ENCODE measurements around the gene CYP1B1. TPM values are rescaled to one million over a fixed set of nuclear protein-coding genes. Genes with fewer than 3 reads are reported as not detected.

CYP1B1 gene
- total and polyA plus RNA-seq, 2 of the 13 experiments (the other 11 are each of a cell fraction or from before 2014, with no cell fraction given): not detected

DNA sequence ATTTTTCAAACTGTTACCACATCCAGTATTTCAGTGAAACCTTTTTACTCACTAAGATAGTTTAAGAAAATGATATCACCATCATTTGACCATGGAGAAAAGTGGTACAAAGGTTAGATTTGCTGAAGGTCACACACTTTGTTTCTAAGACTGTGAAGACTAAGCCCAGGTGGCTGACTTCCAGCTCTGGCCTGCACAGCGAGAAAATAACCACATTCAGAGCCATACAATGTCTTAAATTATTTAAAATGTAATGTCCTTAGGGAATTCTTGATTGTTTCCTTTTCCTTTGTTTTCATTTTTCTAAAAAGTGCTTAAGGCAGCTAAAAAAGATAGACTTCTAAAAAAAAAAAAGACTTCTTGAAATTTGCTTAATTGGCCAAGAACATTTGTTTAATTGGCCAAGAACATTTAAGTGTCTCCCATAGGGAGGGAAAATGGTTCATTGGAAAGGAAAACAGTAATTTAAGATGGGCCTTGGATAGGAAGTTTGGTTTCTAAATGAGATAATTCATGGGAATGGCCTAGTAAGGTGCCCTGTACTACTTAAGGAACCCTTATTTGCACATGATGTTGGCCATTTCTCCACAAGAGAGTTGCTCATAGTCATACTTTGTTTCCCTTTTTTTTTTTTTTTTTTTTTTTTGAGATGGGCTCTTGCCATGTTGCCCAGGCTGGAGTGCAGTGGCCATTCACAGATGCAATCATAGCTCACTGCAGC lies 45.2 kb downstream of the CYP1B1 start:
- intact Hi-C loops (cut with micrococcal nuclease; ENCODE audit: unreplicated experiment): no loop called here
- in situ Hi-C loops (cut with HindIII; ENCODE audit: extremely low pct_ligation_motif_present, low pct_unique_long_range_greater_than_20kb): no loop called here

DNA sequence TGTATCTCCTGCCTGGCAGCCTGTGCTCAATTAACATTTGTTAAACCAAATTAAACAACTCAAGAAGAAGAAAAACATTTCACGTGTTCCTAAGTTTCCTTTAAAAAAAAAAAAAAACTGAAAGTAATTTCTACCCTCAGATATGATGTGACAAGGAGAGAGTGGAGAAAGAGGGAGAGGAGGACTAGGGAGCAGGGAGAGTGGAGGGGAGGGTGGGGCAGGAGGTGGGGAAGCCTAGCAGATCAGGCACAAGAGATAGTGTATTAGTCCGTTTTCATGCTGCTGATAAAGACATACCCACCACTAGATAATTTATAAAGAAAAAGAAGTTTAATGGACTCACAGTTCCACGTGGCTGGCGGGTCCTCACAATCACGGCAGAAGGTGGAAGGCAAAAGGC lies 46.4 kb downstream of the CYP1B1 start:
- Histone ChIP-seq H3K27me3 (ENCODE audit: control insufficient read depth in 1 of 2, insufficient read depth in 2 of 2, low read length in 2 of 2) (no peaks in the 10 kb centered on the region), H3K36me3 (replicated peaks in 1 of 2; ENCODE audit: control insufficient read depth in 1 of 2, insufficient read depth in 2 of 2, low read length in 2 of 2) (no peaks in the 10 kb centered on the region), H3K9ac (ENCODE audit: insufficient read depth, low read depth, low read length) (no peak overlapping the region), H3K9me3 (ENCODE audit: low read length) (no peaks in the 10 kb centered on the region), H3K4me3 (replicated peaks in 1 of 3; ENCODE audit: insufficient read depth in 1 of 3, low read depth in 2 of 3, low read length in 3 of 3) (no peak overlapping the region), H4K20me1 (ENCODE audit: insufficient read depth, low read length) (no peaks in the 10 kb centered on the region), H3K79me2 (ENCODE audit: insufficient read depth, low read length) (no peaks in the 10 kb centered on the region), H2AFZ (ENCODE audit: low read length) (no peak overlapping the region), H3K4me1 (ENCODE audit: insufficient read depth, low read length) (no peaks in the 10 kb centered on the region), H3K27ac (ENCODE audit: extremely low read length, insufficient read depth, low read length) (no peak overlapping the region), H3K4me2 (ENCODE audit: low read depth, low read length) (no peak overlapping the region)
- ChIA-PET CTCF (ENCODE audit: low intra/inter-chr PET ratio, low total read pairs) (no interaction called here), POLR2A (no interaction called here)
- no TSS peak for BruUV-seq (replicated peaks)
- intact Hi-C loops (cut with micrococcal nuclease; ENCODE audit: unreplicated experiment) (loop anchor here (1.0 kb wide), 1 partner anchor 32 kb away; no protein-coding TSS in a partner anchor), in situ Hi-C loops (cut with HindIII; ENCODE audit: extremely low pct_ligation_motif_present, low pct_unique_long_range_greater_than_20kb) (no loop called here)
- ATAC-seq (no peak), DNase-seq (ENCODE audit: low spot score) (no peak), FAIRE-seq (no peak)
- TF ChIP-seq ZNF274 (CRISPR knock-in tag; IDR thresholded peaks at IDR 0.05) (no peak), ZNF878 (CRISPR knock-in tag; IDR thresholded peaks at IDR 0.05) (no peak), KLF15 (CRISPR knock-in tag; IDR thresholded peaks at IDR 0.05; ENCODE audit: borderline replicate concordance) (no peak), ZNF747 (CRISPR knock-in tag; IDR thresholded peaks at IDR 0.05; ENCODE audit: borderline replicate concordance) (no peak), RAD51 (IDR thresholded peaks at IDR 0.05; ENCODE audit: borderline replicate concordance) (no peak), TCF7L2 (IDR thresholded peaks at IDR 0.05; ENCODE audit: low read depth, low read length) (no peak), PRPF4 (IDR thresholded peaks at IDR 0.05; ENCODE audit: low read depth, low read length, poor library complexity, severe bottlenecking) (no peak), FOXA3 (CRISPR knock-in tag; IDR thresholded peaks at IDR 0.05) (no peak), BRCA1 (CRISPR knock-in tag; IDR thresholded peaks at IDR 0.05) (no peak)
- TF ChIP-seq, protein P1, sequence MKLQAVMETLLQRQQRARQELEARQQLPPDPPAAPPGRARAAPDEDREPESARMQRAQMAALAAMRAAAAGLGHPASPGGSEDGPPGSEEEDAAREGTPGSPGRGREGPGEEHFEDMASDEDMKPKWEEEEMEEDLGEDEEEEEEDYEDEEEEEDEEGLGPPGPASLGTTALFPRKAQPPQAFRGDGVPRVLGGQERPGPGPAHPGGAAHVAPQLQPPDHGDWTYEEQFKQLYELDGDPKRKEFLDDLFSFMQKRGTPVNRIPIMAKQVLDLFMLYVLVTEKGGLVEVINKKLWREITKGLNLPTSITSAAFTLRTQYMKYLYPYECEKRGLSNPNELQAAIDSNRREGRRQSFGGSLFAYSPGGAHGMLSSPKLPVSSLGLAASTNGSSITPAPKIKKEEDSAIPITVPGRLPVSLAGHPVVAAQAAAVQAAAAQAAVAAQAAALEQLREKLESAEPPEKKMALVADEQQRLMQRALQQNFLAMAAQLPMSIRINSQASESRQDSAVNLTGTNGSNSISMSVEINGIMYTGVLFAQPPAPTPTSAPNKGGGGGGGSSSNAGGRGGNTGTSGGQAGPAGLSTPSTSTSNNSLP (IDR thresholded peaks at IDR 0.05; ENCODE audit: low read depth, low read length): no peak
- TF ChIP-seq, protein P2, sequence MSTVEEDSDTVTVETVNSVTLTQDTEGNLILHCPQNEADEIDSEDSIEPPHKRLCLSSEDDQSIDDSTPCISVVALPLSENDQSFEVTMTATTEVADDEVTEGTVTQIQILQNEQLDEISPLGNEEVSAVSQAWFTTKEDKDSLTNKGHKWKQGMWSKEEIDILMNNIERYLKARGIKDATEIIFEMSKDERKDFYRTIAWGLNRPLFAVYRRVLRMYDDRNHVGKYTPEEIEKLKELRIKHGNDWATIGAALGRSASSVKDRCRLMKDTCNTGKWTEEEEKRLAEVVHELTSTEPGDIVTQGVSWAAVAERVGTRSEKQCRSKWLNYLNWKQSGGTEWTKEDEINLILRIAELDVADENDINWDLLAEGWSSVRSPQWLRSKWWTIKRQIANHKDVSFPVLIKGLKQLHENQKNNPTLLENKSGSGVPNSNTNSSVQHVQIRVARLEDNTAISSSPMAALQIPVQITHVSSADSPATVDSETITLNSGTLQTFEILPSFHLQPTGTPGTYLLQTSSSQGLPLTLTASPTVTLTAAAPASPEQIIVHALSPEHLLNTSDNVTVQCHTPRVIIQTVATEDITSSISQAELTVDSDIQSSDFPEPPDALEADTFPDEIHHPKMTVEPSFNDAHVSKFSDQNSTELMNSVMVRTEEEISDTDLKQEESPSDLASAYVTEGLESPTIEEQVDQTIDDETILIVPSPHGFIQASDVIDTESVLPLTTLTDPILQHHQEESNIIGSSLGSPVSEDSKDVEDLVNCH (CRISPR knock-in tag; IDR thresholded peaks at IDR 0.05): no peak
- 32% methylated on average over 5 of the region's 5 CpGs for WGBS (ENCODE audit: low lambda C conversion rate)

More for the DNA sequence above, 45.2 kb downstream of the CYP1B1 start:
- DNase-seq (ENCODE audit: low spot score) (no peak), FAIRE-seq (no peak), ATAC-seq (no peak)
- no TSS peak for BruUV-seq (replicated peaks)
- Histone ChIP-seq H3K4me1 (ENCODE audit: insufficient read depth, low read length) (no peaks in the 10 kb centered on the region), H3K79me2 (ENCODE audit: insufficient read depth, low read length) (no peaks in the 10 kb centered on the region), H2AFZ (ENCODE audit: low read length) (no peak overlapping the region), H3K27ac (ENCODE audit: extremely low read length, insufficient read depth, low read length) (no peak overlapping the region), H3K9ac (ENCODE audit: insufficient read depth, low read depth, low read length) (no peak overlapping the region), H4K20me1 (ENCODE audit: insufficient read depth, low read length) (no peaks in the 10 kb centered on the region), H3K9me3 (ENCODE audit: low read length) (no peaks in the 10 kb centered on the region), H3K27me3 (ENCODE audit: control insufficient read depth in 1 of 2, insufficient read depth in 2 of 2, low read length in 2 of 2) (no peaks in the 10 kb centered on the region), H3K36me3 (replicated peaks in 1 of 2; ENCODE audit: control insufficient read depth in 1 of 2, insufficient read depth in 2 of 2, low read length in 2 of 2) (no peaks in the 10 kb centered on the region), H3K4me3 (replicated peaks in 1 of 3; ENCODE audit: insufficient read depth in 1 of 3, low read depth in 2 of 3, low read length in 3 of 3) (no peak overlapping the region), H3K4me2 (ENCODE audit: low read depth, low read length) (no peak overlapping the region)
- WGBS (ENCODE audit: low lambda C conversion rate): 0% methylated on average over 1 of the region's 1 CpG
- POLR2A ChIA-PET: no interaction called here
- TF ChIP-seq NFIB (CRISPR knock-in tag; IDR thresholded peaks at IDR 0.05; ENCODE audit: borderline replicate concordance): no peak
- CTCF ChIA-PET (ENCODE audit: low intra/inter-chr PET ratio, low total read pairs): no interaction called here
